Measurements from ENCODE around the gene RNF20.

DNA sequence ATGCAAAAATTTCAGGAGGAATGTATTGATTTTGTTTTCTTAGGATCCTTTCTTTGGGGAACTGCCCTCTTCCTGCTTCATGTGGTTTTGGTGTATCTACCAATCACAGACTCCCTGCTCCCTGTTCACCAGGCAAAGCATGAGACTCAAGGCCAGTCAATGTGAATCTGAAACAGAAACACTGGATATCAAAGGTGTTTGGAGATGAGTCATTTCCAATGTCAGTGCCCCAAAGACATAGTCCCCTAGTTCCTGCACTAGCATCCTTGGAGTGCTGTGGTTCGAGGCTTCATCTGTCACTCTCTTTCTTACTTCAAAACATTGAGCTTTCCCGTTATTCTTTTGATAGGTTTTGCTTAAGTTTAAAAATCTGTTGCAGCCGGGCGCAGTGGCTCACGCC is 53.0 kb downstream of the RNF20 start:
- no peak for TF ChIP-seq POLR2A (IDR thresholded peaks at IDR 0.05)
- TF ChIP-seq CTCF (IDR thresholded peaks at IDR 0.05): no peak

All from upper lobe of left lung (tissue), 4 donors.